Measurements from ENCODE around the gene CFAP52. TPM values are rescaled to one million over a fixed set of nuclear protein-coding genes. Genes with fewer than 3 reads are reported as not detected.

Gene CFAP52
- total and polyA plus RNA-seq, 7 donors, result 0.03 to 0.99 TPM; not detected in 5

DNA sequence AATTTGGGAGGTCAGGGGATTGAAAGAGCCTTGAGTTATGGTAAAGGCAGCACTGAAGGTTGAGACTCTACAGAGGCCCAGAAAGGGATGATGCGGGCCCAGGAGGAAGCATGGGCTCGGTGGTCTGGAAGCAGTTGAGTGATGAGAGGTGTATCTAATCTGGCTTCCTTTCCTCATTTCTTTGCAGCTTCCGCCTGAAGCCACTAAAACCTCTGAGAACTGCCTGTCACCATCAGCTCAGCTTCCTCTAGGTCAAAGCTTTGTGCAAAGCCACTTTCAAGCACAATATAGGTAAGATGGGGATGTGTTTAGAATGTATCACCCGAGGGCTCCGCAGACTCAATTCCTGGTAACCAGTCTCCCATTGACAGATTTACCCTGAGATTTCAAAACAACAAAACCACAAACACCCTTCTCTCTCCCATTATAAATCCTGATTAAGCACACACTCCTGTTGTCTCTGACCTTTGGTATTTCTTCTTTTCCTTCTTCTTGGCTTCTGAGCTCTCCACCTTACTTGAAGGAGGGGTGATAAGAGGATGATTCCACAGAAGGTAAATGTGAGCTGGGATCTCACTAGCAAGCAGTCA lies 90.1 kb downstream of the CFAP52 start:
- TF ChIP-seq POLR2AphosphoS5 (IDR thresholded peaks at IDR 0.05), result no peak
- no peak for TF ChIP-seq EP300 (IDR thresholded peaks at IDR 0.05)
- TF ChIP-seq, protein P1, sequence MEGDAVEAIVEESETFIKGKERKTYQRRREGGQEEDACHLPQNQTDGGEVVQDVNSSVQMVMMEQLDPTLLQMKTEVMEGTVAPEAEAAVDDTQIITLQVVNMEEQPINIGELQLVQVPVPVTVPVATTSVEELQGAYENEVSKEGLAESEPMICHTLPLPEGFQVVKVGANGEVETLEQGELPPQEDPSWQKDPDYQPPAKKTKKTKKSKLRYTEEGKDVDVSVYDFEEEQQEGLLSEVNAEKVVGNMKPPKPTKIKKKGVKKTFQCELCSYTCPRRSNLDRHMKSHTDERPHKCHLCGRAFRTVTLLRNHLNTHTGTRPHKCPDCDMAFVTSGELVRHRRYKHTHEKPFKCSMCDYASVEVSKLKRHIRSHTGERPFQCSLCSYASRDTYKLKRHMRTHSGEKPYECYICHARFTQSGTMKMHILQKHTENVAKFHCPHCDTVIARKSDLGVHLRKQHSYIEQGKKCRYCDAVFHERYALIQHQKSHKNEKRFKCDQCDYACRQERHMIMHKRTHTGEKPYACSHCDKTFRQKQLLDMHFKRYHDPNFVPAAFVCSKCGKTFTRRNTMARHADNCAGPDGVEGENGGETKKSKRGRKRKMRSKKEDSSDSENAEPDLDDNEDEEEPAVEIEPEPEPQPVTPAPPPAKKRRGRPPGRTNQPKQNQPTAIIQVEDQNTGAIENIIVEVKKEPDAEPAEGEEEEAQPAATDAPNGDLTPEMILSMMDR (IDR thresholded peaks at IDR 0.05), result no peak
- TF ChIP-seq POLR2A (IDR thresholded peaks at IDR 0.05), result no peak
- H3K9me3 ChIP-seq, result peaks cover 0 to 2% (median 0%) of the 10 kb centered on the region in 4 donors
- 67 to 92% methylated on average over 5 of the region's 5 CpGs for WGBS, 2 donors
- DNase-seq, result no peak
- no peaks in the 10 kb centered on the region for H3K36me3 ChIP-seq
- intact Hi-C loops (cut with DNase I), result no loop called here
- peaks cover 0 to 4% (median 0%) of the 10 kb centered on the region in 3 donors for H3K27me3 ChIP-seq
- H3K4me3 ChIP-seq, result no peak overlapping the region
- H3K4me1 ChIP-seq, result no peaks in the 10 kb centered on the region
- no peak overlapping the region for H3K27ac ChIP-seq

DNA sequence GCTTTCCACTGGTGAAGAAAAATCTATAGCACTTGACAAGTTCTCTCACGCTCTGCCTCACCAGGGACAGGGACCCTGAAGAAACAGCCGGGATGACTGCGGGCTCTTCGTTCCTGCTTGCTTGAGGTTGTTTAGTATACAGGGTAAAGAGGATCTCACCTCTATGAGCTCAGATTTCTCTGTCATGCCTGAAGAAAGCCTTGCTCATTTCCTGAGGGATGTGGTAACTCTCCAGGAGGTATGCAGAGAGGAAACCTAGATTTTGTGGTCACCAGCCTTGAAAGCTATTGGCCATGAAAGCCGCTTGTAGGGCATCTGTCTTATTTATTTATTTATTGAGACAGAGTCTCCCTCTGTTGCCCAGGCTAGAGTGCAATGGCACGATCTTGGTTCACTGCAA lies 92.1 kb downstream of the CFAP52 start:
- H3K36me3 ChIP-seq, result no peaks in the 10 kb centered on the region
- 62 to 84% methylated on average over 6 of the region's 6 CpGs for WGBS, 2 donors
- H3K4me1 ChIP-seq, result no peaks in the 10 kb centered on the region
- no peak overlapping the region for H3K27ac ChIP-seq
- H3K4me3 ChIP-seq, result no peak overlapping the region
- intact Hi-C loops (cut with DNase I), result no loop called here
- peaks cover 0 to 2% (median 0%) of the 10 kb centered on the region in 4 donors for H3K9me3 ChIP-seq
- TF ChIP-seq, protein P1 (IDR thresholded peaks at IDR 0.05), result no peak
- TF ChIP-seq POLR2AphosphoS5 (IDR thresholded peaks at IDR 0.05), result no peak
- no peak for TF ChIP-seq POLR2A (IDR thresholded peaks at IDR 0.05)
- no peak for TF ChIP-seq EP300 (IDR thresholded peaks at IDR 0.05)
- no peak for DNase-seq
- H3K27me3 ChIP-seq, result peaks cover 0 to 4% (median 0%) of the 10 kb centered on the region in 3 donors

GRCh38 chr17:9669551-9670008 lies 93.1 kb downstream of the CFAP52 start:
- intact Hi-C loops (cut with DNase I), result no loop called here
- no peak for DNase-seq
- TF ChIP-seq, protein P1 (IDR thresholded peaks at IDR 0.05), result no peak
- TF ChIP-seq POLR2A (IDR thresholded peaks at IDR 0.05) (no peak), EP300 (IDR thresholded peaks at IDR 0.05) (no peak), POLR2AphosphoS5 (IDR thresholded peaks at IDR 0.05) (no peak)
- no peaks in the 10 kb centered on the region for H3K36me3 ChIP-seq
- no peak overlapping the region for H3K4me3 ChIP-seq
- H3K9me3 ChIP-seq, result peaks cover 0 to 2% (median 0%) of the 10 kb centered on the region in 4 donors
- WGBS, 2 donors, result 48 to 80% methylated on average over 6 of the region's 6 CpGs
- peaks cover 0 to 4% (median 0%) of the 10 kb centered on the region in 3 donors for H3K27me3 ChIP-seq
- no peaks in the 10 kb centered on the region for H3K4me1 ChIP-seq
- no peak overlapping the region for H3K27ac ChIP-seq

DNA sequence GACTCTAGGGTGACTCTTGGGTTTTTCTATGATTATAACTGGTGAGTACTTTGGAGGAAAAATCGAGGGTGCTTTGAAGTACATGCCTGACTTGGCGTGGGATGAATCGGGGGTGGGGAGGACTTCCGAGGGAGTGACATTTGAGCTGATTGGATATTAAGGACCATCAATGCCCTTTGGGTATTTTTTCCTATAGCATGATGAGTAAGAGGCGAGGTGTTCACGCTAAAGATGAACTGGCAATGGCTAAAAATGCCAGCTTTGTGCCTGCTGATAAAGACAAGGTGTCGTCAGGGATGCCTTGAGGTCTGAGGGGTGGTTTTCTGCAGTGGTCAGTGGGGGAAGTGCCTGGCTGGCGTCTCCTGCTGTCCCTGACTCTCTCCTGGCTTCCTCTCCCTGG lies 94.2 kb downstream of the CFAP52 start:
- no peak for DNase-seq
- no peak overlapping the region for H3K4me3 ChIP-seq
- peaks cover 0 to 4% (median 0%) of the 10 kb centered on the region in 3 donors for H3K27me3 ChIP-seq
- WGBS, 2 donors, result 85 to 88% methylated on average over 8 of the region's 8 CpGs
- intact Hi-C loops (cut with DNase I), result no loop called here
- H3K4me1 ChIP-seq, result no peaks in the 10 kb centered on the region
- TF ChIP-seq POLR2A (IDR thresholded peaks at IDR 0.05) (no peak), POLR2AphosphoS5 (IDR thresholded peaks at IDR 0.05) (no peak), EP300 (IDR thresholded peaks at IDR 0.05) (no peak)
- TF ChIP-seq, protein P1 (IDR thresholded peaks at IDR 0.05), result no peak
- H3K9me3 ChIP-seq, result peaks cover 0 to 2% (median 0%) of the 10 kb centered on the region in 4 donors
- no peak overlapping the region for H3K27ac ChIP-seq
- H3K36me3 ChIP-seq, result no peaks in the 10 kb centered on the region

Data from sigmoid colon (tissue), 7 donors.